Astrocyte of the hippocampus (primary cell): ENCODE results near the gene LRTM1.
A peak's percentile ranks its signal among the peaks of the same experiment; 100 is the strongest.

Source experiments
- DNase-seq: peaks from one replicate; pipeline ENCODE4 v3.0.0; 2011; ENCODE audit warnings: low read depth, low spot score

Gene LRTM1

GRCh38 chr3:54895613-54896012, 32.2 kb downstream of the LRTM1 start:
- DNase-seq = no peak

DNA sequence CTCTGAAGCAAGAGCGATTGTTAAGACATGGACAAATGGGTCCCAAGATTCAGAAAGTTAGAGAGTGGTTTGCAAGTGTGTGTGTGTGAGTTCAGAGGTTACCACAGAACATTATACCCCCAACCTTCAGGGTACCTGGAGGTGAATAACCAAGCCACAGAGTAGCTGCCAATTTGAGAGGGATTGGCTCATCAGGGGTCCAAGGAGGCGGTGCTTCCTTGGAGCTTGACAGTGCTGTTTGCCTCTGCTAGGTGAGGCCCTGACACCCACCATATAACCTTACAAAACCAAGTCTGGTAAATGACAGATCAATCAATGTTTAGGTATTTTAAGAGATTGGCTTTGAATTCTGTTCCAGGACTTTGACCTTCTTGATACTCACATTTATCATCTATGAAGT, 35.7 kb downstream of the LRTM1 start:
- DNase-seq = no peak

DNA sequence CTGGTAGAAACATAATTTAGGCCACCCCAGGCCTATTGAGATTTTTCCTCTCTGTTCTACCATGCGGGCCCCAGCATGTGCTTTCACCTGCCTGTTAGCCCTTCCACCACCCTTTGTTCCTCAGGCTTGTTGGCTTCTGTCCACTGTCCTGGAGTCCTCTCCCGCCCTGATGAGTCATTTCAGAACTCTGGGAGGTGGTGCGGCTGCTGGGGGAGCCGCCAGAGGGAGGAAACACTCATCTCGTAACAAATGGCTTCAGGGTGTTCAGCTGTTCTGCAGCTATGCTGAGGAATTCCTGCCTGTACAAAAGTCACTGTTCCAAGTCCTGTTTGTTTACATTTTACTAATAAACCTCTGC, 36.3 kb downstream of the LRTM1 start:
- DNase-seq = peak; percentile 98

GRCh38 chr3:54889731-54890130, 38.1 kb downstream of the LRTM1 start:
- no peak for DNase-seq

- peak; percentile 12 for DNase-seq
Observed at GRCh38 chr3:54888873-54889272, 39.0 kb downstream of the LRTM1 start.

DNA sequence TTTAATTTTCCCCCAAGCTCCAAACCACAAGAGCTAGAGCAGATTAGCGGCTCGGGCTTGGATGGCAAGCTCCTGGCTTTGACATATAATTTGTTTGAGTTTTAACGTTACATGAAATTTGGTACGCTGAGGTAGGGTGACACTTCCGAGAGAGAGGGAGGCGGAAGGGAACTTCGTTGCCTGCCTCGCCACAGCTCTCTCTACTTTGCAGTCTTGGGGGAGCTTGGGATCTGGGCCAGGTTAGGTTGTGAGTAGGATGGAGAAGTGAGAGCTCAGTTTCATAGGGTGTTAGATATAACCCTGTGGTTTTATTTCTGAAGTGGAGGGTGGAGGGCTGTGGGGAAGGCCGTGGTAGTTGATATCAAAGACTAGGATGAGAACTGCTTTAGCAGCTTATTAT, 39.7 kb downstream of the LRTM1 start:
- DNase-seq = no peak

GRCh38 chr3:54882129-54882833, 45.6 kb downstream of the LRTM1 start:
- peak; percentile 87 for DNase-seq

GRCh38 chr3:54878145-54878544, 49.7 kb downstream of the LRTM1 start:
- DNase-seq = no peak

DNA sequence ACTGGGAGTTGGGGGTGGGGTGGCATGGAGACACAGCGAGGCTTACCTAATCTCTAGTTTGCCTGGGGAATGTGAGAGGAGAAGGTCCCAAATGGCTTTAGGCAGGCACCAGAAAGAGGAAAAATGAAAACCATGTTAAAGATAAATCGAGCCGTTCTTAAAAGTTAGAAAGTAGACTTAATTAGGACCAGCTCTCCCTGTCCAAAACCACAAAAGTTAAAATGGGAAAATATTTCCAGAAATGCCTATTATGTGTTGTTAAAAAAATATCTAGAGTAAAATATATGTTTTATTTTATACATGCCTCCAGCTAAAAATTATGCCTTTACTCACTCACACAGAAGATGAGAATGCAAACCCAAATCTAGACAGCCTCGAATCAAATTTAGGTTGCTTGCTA, 50.1 kb downstream of the LRTM1 start:
- DNase-seq = no peak

- DNase-seq = no peak
Observed at GRCh38 chr3:54876694-54877093, 51.2 kb downstream of the LRTM1 start.

DNA sequence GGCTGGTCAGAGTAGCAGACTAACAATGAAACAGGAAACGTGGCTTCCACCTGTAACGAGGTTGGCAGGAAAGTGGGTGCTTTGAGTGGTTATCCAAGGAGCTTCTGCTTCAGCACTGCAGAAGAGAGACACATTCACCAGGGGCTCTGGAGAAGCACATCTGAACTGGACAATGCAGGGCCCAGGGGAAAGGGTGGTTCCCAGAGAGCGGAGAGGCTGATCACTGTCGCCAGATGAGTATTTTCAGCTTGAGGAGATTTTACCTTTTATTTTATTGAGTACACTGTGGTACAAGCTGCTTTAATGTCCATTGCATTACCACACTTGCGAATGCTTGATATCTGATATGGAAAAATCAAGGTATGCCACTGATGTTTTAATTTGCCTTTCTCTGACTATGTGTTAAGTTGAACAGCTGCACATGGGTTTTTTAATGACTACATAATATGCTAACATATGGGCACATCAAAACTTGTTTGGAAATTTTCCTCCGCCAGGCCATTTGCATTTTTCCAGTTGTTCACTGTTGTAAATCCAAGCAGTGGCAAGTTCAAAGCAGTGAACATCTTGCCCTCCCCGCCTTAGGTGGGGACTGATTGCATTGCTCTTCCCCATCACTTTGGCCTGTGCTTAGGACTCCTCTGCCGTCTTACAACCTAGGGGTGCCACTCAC, 52.1 kb downstream of the LRTM1 start:
- DNase-seq = no peak

- DNase-seq = no peak
Observed at GRCh38 chr3:54874816-54875556, 52.9 kb downstream of the LRTM1 start.

GRCh38 chr3:54873059-54874010, 54.5 kb downstream of the LRTM1 start:
- no peak for DNase-seq

GRCh38 chr3:54871867-54872266, 56.0 kb downstream of the LRTM1 start:
- DNase-seq = no peak

DNA sequence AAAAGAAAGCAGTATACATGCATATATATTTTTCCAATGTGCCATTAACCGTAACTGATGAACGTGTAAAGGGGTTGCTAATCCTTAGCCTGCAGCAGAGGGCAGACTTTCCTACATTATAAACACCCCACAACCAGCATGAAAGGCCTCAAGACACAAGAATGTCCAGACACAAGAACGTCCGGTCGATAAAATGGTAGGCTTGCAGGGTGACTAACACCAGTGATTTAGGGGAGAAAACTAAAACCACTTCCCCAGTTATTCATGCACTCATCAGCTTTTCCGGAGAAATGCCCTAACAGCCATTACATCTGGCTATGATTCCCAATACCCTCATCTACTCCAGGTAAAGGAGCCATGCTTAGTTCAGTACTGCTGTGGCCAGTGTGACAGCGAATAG, 57.4 kb downstream of the LRTM1 start:
- peak; percentile 92 for DNase-seq
